Activated CD4-positive, CD25-positive, alpha-beta regulatory T cell treated with anti-CD3 and anti-CD28 coated beads, Interleukin-2, amount 50 U/mL, for 16 hours (primary cell): ENCODE results near the gene TADA3.

Experiments used
- DNase-seq: peaks from one replicate; pipeline ENCODE4 v3.0.0-alpha.2; 2020; ENCODE audit warnings: low read depth, low spot score

TADA3 gene

GRCh38 chr3:9792405-9793160 lies at the start of gene TADA3, which contains the start of gene ARPC4:
TADA3 (minus strand) TSS chr3:9792473; CDS start chr3:9791466, 1,007 bp downstream.
ARPC4 (plus strand) TSS chr3:9793082; CDS start chr3:9793122, 40 bp downstream.
- peak; percentile 81 for DNase-seq

GRCh38 chr3:9841015-9841414 lies 48.7 kb upstream of the TADA3 start:
- no peak for DNase-seq

- no peak for DNase-seq
Measured at GRCh38 chr3:9838856-9839255, 46.6 kb upstream of the TADA3 start.

GRCh38 chr3:9837701-9838582 lies 45.7 kb upstream of the TADA3 start:
- DNase-seq = no peak

GRCh38 chr3:9834520-9835380 lies 42.5 kb upstream of the TADA3 start:
- DNase-seq = no peak

- no peak for DNase-seq
Measured at GRCh38 chr3:9833078-9833477, 40.8 kb upstream of the TADA3 start.

- DNase-seq = no peak
Measured at GRCh38 chr3:9831253-9831652, 39.0 kb upstream of the TADA3 start.

GRCh38 chr3:9828801-9829755 lies 36.8 kb upstream of the TADA3 start:
- no peak for DNase-seq

GRCh38 chr3:9826815-9827573 lies 34.7 kb upstream of the TADA3 start:
- no peak for DNase-seq

- DNase-seq = no peak
Measured at GRCh38 chr3:9825451-9826040, 33.3 kb upstream of the TADA3 start.

- DNase-seq = no peak
Measured at GRCh38 chr3:9820946-9821345, 28.7 kb upstream of the TADA3 start.

- no peak for DNase-seq
Measured at GRCh38 chr3:9820543-9820942, 28.3 kb upstream of the TADA3 start.

GRCh38 chr3:9818666-9819335 lies 26.5 kb upstream of the TADA3 start:
- DNase-seq = no peak

GRCh38 chr3:9817436-9817835 lies 25.2 kb upstream of the TADA3 start:
- DNase-seq = no peak

- no peak for DNase-seq
Measured at GRCh38 chr3:9815986-9816385, 23.7 kb upstream of the TADA3 start.

- DNase-seq = no peak
Measured at GRCh38 chr3:9812870-9813483, 20.7 kb upstream of the TADA3 start.

GRCh38 chr3:9810846-9811245 lies 18.6 kb upstream of the TADA3 start:
- DNase-seq = no peak

- DNase-seq = no peak
Measured at GRCh38 chr3:9810433-9810770, 18.1 kb upstream of the TADA3 start.
